ENCODE data around the gene GDF15. TPM values are rescaled to one million over a fixed set of nuclear protein-coding genes. Genes with fewer than 3 reads are reported as not detected.

GDF15 gene
- total and polyA plus RNA-seq, 7 experiments from 2014 or later = 0.32 to 0.73 (median 0.58) TPM; not detected in 3

DNA sequence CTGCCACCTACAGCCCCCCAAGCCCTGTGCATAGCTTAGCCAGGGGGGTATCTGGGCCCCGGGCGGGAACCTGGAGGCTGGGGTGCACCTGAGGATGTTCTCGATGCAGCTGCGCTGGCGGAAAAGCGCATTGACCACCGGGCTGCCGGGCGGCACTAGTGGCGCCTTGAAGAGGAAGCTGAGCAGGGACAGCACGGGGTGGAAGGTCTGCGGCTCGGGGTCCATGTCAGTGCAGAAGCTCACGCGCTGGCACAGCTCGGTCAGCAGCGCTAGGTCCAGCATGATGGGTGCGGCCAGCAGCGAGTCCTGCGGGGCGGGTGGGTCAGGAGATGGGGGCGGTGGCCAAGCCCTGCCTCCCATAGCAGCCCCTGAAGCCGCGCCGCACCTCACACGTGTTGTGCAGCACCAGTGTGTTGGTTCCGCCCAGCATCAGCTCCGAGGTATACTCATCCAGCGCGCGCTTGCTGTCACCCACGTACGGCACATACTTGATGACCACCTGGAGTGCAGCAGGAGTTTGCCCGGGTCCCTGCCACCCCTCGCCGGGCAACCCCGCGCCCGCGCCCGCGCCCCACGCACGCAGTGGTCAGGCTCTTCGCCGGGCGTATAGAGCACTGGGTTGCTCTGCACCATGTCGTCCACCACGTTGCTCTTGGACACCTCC lies 49.4 kb downstream of the GDF15 start:
- no peak overlapping the region for H3K27ac Mint-ChIP-seq
- POLR2A ChIA-PET = interaction anchor here (1.0 to 1.8 kb wide), 4 partner anchors 15 to 85 kb away, joined by 3 to 5 read pairs (median 3); partner anchors contain the start of gene SSBP4
- Histone ChIP-seq H3K4me1 (ENCODE audit: control insufficient read depth in 2 of 2, insufficient read depth in 2 of 2, low read length in 2 of 2) (peaks cover 11 to 18% of the 10 kb centered on the region in 2 donors), H3K27ac (ENCODE audit: low read depth, low read length) (no peak overlapping the region), H3K27me3 (ENCODE audit: control insufficient read depth in 2 of 2, insufficient read depth in 2 of 2, low read length in 2 of 2) (no peaks in the 10 kb centered on the region), H3K4me3 (ENCODE audit: low read length) (no peak overlapping the region), H3K9me3 (ENCODE audit: control insufficient read depth in 2 of 3, low read length in 3 of 3) (no peaks in the 10 kb centered on the region), H3K36me3 (ENCODE audit: control insufficient read depth in 2 of 3, insufficient read depth in 3 of 3, low read length in 3 of 3) (no peaks in the 10 kb centered on the region)
- ATAC-seq (no peak), DNase-seq (no peak)
- peak overlapping the region in 8 of 10 donors; percentile 50 to 83 (median 71) for H3K4me3 Mint-ChIP-seq
- CTCF ChIA-PET = interaction anchor here (0.6 to 1.1 kb wide), 2 partner anchors 16 to 18 kb away, joined by 3 read pairs; partner anchors contain the start of gene SSBP4
- peaks cover 0 to 26% (median 21%) of the 10 kb centered on the region in 7 donors for H3K4me1 Mint-ChIP-seq
- intact Hi-C loops (cut with micrococcal nuclease) = loop anchor here in 1 of 2 donors (5.0 kb wide), 1 partner anchor 202 kb away; the partner anchor contains the start of gene KLHL26
- H3K9me3 Mint-ChIP-seq = no peaks in the 10 kb centered on the region
- no peaks in the 10 kb centered on the region for H3K27me3 Mint-ChIP-seq
- peaks cover 0 to 6% (median 0%) of the 10 kb centered on the region in 5 donors for H3K36me3 Mint-ChIP-seq

- Mint-ChIP-seq H3K4me1 (peaks cover 0 to 31% (median 26%) of the 10 kb centered on the region in 7 donors), H3K27ac (peak overlapping the region in 4 of 9 donors; percentile 21 to 71 (median 26)), H3K27me3 (no peaks in the 10 kb centered on the region), H3K4me3 (peak overlapping the region; percentile 50 to 89 (median 75)), H3K36me3 (peaks cover 0 to 6% (median 0%) of the 10 kb centered on the region in 5 donors), H3K9me3 (peaks cover 0 to 1% (median 0%) of the 10 kb centered on the region in 11 donors)
- no peak for DNase-seq
- Histone ChIP-seq H3K9me3 (ENCODE audit: control insufficient read depth in 2 of 3, low read length in 3 of 3) (no peaks in the 10 kb centered on the region), H3K4me3 (ENCODE audit: low read length) (no peak overlapping the region), H3K27me3 (ENCODE audit: control insufficient read depth in 2 of 2, insufficient read depth in 2 of 2, low read length in 2 of 2) (no peaks in the 10 kb centered on the region), H3K4me1 (ENCODE audit: control insufficient read depth in 2 of 2, insufficient read depth in 2 of 2, low read length in 2 of 2) (peaks cover 4 to 13% of the 10 kb centered on the region in 2 donors), H3K27ac (ENCODE audit: low read depth, low read length) (no peak overlapping the region), H3K36me3 (ENCODE audit: control insufficient read depth in 2 of 3, insufficient read depth in 3 of 3, low read length in 3 of 3) (no peaks in the 10 kb centered on the region)
- no peak for ATAC-seq
- POLR2A ChIA-PET = interaction anchor here (0.6 to 1.3 kb wide), 3 partner anchors 15 to 1436 kb away, joined by 3 read pairs; partner anchors contain the start of gene SSBP4
- CTCF ChIA-PET = interaction anchor here (1.1 kb wide), 1 partner anchor 17 kb away, joined by 3 read pairs; the partner anchor contains the start of gene SSBP4
- intact Hi-C loops (cut with micrococcal nuclease) = loop anchor here in 1 of 2 donors (5.0 kb wide), 1 partner anchor 201 kb away; the partner anchor contains the start of gene KLHL26
Observed at GRCh38 chr19:18435842-18436670, 50.1 kb downstream of the GDF15 start.

DNA sequence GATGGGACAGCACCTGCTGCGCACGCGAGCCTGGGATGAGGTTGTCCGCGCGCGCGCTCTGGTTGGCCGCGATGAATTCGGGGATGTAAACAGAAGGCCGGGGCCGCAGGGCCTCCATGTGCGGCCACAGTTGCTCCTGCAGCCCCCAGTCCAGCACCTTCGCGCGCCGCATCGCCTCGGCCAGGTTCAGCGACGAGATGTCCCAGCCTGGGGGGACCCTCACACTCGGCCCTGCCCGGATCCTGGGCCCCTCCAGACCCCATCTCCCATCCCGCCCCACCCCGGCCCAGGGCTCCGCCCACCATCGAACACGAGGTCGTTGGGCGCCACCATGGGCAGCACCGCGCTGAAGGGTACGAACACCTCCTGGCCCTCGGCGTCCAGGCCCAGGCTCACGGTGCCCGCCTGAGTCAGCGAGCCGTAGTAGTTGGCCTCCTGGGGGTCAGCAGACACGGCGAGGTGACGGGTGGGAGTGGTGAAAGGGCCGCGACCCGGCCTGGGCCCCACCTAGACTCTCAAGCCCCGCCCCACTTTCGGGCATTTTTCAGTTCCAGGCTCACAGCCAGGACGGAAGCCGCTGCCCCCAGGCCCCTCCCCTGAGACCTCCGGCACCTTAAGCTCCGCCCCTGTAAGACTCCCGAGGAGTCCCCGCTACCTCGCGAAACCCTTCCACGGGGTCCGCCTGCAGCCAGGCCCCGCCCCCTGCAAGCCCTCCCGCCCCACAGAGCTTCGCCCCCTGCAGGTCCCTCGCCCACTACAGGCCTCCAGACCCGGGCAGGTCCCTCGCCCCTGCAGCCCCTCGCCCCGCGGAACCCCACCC lies 50.9 kb downstream of the GDF15 start:
- no peaks in the 10 kb centered on the region for H3K9me3 ChIP-seq (ENCODE audit: control insufficient read depth in 2 of 3, low read length in 3 of 3)
- intact Hi-C loops (cut with micrococcal nuclease) = loop anchor here in 1 of 2 donors (1.0 to 5.0 kb wide), 4 partner anchors 8 to 200 kb away; partner anchors contain the start of genes KLHL26 and SSBP4
- peaks cover 5 to 16% of the 10 kb centered on the region in 2 donors for H3K4me1 ChIP-seq (ENCODE audit: control insufficient read depth in 2 of 2, insufficient read depth in 2 of 2, low read length in 2 of 2)
- Mint-ChIP-seq H3K9me3 (peaks cover 0 to 1% (median 0%) of the 10 kb centered on the region in 11 donors), H3K36me3 (peaks cover 0 to 7% (median 0%) of the 10 kb centered on the region in 5 donors), H3K27me3 (no peaks in the 10 kb centered on the region), H3K4me3 (peak overlapping the region; percentile 73 to 89 (median 83)), H3K4me1 (peaks cover 0 to 37% (median 27%) of the 10 kb centered on the region in 7 donors), H3K27ac (peak overlapping the region in 6 of 9 donors; percentile 22 to 71 (median 42))
- H3K27ac ChIP-seq (ENCODE audit: low read depth, low read length) = peak overlapping the region; percentile 69
- ChIA-PET CTCF (no interaction called here), POLR2A (interaction anchor here (0.8 to 1.3 kb wide), 4 partner anchors 10 to 18 kb away, joined by 3 to 4 read pairs (median 3); partner anchors contain the start of gene SSBP4)
- DNase-seq (peak in 8 of 9 donors; percentile 60 to 79 (median 72)), ATAC-seq (peak; percentile 68)
- no peaks in the 10 kb centered on the region for H3K27me3 ChIP-seq (ENCODE audit: control insufficient read depth in 2 of 2, insufficient read depth in 2 of 2, low read length in 2 of 2)
- H3K36me3 ChIP-seq (ENCODE audit: control insufficient read depth in 2 of 3, insufficient read depth in 3 of 3, low read length in 3 of 3) = no peaks in the 10 kb centered on the region
- H3K4me3 ChIP-seq (ENCODE audit: low read length) = peak overlapping the region; percentile 41

DNA sequence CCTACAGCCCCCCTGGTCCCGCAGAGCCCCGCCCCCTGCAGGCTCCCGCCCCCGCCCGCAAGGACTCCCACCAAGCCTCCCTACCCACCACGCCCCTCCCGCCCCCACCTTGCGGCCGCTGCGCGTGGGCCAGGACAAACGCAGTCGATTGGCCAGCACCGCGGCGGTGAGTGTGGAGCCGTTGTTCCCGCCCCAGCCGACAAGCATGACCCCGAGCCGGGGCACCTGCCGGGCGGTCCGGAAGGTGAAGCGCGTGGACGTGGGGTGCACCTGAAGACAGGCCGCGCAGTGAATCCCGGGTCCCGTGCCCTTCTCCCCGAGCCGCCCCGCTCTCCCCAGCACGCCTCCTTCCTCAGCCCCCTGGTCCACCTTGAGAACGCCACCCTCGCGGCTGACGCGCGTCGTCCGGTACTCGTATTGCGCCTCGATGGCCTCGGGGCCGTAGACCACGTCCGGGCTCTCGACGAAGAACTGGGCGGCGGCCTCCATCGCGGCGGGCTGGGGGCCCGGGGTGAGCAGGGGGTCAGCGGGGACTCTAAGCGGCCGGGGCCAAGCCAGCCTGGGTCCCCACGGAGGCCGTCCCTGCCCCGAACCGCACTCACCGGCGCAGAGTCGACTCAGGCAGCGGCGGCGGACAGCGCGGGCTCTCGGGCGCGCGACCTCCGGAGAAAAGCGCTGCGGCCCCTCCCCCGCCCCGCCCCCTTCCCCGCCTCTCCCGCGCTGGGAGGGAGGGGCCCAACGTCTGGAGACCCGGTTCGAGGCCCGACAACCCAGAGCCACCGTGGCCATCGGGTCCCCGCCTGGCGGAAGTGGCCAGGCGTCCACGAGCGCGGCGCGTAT lies 51.8 kb downstream of the GDF15 start, which contains the start of gene ISYNA1:
TSS of gene ISYNA1 (minus strand) at position 643 of the 840 bp plus-strand sequence. CDS start at position 489, 154 bp downstream.
- Mint-ChIP-seq H3K27ac (peak within 1 kb of the TSS in 4 of 9 donors; percentile 48 to 73 (median 67)), H3K4me3 (peak within 1 kb of the TSS; percentile 69 to 89 (median 83)), H3K36me3 (peaks cover 0 to 14% (median 0%) of the 10 kb centered on the region in 5 donors), H3K4me1 (peaks cover 7 to 41% (median 34%) of the 10 kb centered on the region in 7 donors), H3K27me3 (peaks cover 0 to 2% (median 0%) of the 10 kb centered on the region in 5 donors), H3K9me3 (peaks cover 0 to 5% (median 0%) of the 10 kb centered on the region in 11 donors)
- DNase-seq = peak in 6 of 9 donors; percentile 34 to 64 (median 44)
- ChIA-PET CTCF (no interaction called here), POLR2A (interaction anchor here (0.6 to 1.0 kb wide), 3 partner anchors 10 to 265 kb away, joined by 3 to 4 read pairs (median 3); no protein-coding TSS in a partner anchor)
- peak within 1 kb of the TSS; percentile 43 for H3K4me3 ChIP-seq (ENCODE audit: low read length)
- H3K4me1 ChIP-seq (ENCODE audit: control insufficient read depth in 2 of 2, insufficient read depth in 2 of 2, low read length in 2 of 2) = peaks cover 9 to 22% of the 10 kb centered on the region in 2 donors
- H3K27ac ChIP-seq (ENCODE audit: low read depth, low read length) = peak within 1 kb of the TSS; percentile 69
- intact Hi-C loops (cut with micrococcal nuclease) = loop anchor here in 1 of 2 donors (1.0 to 5.0 kb wide), 4 partner anchors 8 to 200 kb away; partner anchors contain the start of genes KLHL26 and SSBP4
- H3K9me3 ChIP-seq (ENCODE audit: control insufficient read depth in 2 of 3, low read length in 3 of 3) = no peaks in the 10 kb centered on the region
- H3K27me3 ChIP-seq (ENCODE audit: control insufficient read depth in 2 of 2, insufficient read depth in 2 of 2, low read length in 2 of 2) = no peaks in the 10 kb centered on the region
- ATAC-seq = peak; percentile 34
- H3K36me3 ChIP-seq (ENCODE audit: control insufficient read depth in 2 of 3, insufficient read depth in 3 of 3, low read length in 3 of 3) = no peaks in the 10 kb centered on the region

Measured in naive thymus-derived CD4-positive, alpha-beta T cell (primary cell).